ENCODE results near the gene UCKL1.
A peak's percentile ranks its signal among the peaks of the same experiment; 100 is the strongest.
"Not testable (repeated sequence)": the region's sequence is repeated elsewhere in the genome, so short reads cannot be mapped to it uniquely, and the experiment has no call there.

The UCKL1 gene

DNA sequence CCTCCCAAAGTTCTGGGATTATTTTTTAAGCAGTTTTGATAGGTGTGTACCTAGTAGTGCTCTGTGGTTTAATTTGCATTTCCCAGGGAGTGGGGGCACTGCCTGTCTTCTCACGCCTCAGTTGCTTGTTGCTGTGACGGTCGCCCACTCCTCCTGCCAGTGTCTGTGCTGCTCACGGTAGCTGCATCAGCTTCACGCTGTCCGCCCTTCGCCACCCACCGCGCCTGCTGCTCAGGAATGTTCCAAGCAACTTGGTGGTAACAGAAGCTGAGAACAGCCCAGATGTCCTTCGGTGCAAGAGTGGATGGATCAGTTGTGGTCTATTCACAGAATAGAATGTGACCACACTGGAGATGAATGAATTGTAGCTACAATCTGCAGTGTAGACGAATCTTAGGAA, 38.4 kb downstream of the UCKL1 start:
- no peak for DNase-seq

- not testable (repeated sequence) for DNase-seq
These were observed 39.8 kb downstream of the UCKL1 start for GRCh38 chr20:63916371-63916939.

- no peak for DNase-seq
These were observed 40.7 kb downstream of the UCKL1 start for GRCh38 chr20:63915471-63915870.

DNA sequence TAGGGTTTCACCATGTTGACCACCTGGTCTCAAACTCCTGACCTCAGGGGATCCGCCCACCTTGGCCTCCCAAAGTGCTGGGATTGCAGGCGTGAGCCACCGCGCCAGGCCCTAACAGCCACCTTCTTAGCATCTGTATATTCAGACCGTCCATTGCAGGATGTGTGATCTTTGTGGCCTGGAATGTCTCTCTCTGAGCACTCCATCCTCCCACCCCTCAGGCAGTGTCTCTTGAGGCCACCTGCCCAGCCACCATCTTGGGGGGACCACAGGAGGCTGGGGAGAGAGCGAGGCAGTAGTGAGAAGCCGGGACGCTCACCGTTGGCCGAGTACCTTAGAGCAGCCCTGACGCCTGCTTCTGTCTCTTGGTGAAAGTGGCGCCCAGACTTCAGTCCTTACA, 42.4 kb downstream of the UCKL1 start:
- DNase-seq, result no peak

- no peak for DNase-seq
These were observed 45.0 kb downstream of the UCKL1 start for GRCh38 chr20:63911176-63911575.

GRCh38 chr20:63908008-63908682, 48.1 kb downstream of the UCKL1 start:
- no peak for DNase-seq

DNA sequence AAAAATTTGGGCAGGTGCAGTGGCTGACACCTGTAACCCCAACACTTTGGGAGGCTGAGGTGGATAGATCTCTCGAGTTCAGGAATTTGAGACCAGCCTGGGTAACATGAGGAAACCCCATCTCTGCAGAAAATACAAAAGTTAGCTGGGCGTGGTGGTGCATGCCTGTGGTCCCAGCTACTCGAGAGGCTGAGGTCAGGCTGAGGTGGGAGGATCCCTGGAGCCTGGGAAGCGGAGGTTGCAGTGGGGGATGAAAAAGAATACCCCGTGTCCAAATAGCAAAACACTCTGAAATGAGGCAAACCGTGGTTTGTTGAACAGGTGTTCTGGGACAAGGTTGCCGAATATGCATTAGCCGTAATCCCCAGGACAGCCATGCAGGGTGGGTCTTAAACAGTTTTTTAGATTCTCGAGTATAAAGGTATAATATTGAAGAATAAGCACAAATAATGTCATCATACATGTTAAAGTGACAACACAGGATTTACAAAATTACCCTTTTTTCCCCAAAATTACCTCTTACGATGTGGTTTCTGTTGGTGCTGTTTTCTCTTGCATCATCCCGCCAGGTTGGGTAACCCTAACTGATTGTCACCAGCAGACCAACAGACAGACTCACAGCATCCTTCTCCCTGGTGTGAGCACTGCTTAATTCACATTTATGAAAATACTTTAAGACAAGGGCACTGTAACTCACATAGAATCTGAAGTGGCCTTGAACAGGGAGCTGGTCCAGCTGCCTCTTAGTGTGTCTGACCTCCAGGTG, 52.2 kb downstream of the UCKL1 start:
- no peak for DNase-seq

- no peak for DNase-seq
These were observed 55.8 kb downstream of the UCKL1 start for GRCh38 chr20:63900413-63900812.

DNA sequence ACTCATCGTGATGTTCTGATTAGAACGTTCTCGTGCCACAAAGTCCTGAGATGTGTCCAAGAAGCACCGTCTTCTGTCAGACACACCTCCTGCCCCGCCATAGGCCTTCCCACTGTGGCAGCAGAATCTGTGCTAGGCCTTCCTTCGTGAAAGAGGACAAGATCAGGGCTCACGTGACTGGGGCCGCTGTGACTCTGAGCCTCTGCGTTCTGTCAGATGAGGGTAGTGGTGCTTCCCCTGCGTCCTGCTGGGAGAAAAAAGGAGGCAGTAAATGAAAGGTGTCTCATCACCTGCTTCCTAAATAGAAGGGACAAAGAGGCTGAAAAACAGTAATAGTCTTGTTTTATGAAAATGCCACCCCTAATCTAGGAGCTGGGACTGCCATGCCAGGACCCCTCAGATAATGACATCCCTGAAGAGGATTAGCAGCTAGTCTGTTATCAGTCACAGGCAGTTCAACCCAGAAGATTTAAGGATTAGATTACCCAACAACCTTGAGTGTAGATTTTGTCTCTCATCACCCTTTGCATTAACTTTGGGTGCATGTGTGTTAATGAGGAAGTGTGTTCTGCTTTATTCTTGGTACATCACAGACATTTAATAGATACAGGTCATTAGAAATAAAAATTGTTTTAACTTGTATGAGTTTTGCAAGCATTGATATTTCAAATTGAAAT, 57.2 kb downstream of the UCKL1 start:
- no peak for DNase-seq

DNA sequence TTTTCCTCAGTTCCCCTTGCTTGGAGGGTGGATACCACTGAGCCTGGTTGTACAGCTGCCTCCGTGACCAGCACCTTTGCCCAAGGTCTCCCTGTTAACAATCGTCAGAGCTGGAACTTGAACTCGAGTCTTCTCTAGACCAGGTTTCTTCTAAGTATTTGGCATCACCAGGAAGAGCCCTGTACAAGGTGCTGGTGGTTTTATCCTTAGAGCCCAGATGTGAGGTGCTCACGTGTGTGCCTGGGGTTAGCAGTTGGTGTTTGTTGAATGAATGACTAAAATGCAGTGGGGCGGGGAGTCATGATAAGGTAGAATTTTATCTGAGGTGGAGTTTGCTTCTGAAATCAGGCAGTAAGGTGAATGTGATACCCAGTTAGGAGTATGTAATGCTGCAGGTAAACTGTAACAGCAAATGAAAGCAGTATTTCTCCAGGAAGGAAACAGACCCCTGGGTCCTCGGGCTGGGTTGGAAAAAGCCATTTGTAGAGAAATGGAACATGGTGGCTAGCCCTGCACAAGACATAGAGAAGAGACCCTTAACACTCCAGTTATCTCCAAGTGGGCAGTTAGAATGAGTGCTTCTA, 58.1 kb downstream of the UCKL1 start:
- DNase-seq, result no peak

- no peak for DNase-seq
These were observed 59.7 kb downstream of the UCKL1 start for GRCh38 chr20:63896264-63897105.

DNA sequence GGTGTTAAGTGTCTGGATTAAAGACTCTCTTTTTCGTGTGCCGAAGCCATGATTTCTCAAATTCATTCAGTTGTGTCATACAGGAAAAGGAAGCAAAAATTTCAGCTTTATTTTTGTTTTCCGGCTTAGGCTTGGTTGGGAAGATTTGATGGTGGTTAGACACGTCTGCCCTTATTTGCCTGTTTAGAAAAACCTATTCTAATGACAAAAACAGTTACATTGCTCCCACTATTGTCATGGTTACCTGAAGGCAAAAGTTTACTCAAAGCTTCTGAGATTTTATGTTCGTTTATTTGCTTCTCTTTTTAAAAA, 60.3 kb downstream of the UCKL1 start:
- no peak for DNase-seq

DNA sequence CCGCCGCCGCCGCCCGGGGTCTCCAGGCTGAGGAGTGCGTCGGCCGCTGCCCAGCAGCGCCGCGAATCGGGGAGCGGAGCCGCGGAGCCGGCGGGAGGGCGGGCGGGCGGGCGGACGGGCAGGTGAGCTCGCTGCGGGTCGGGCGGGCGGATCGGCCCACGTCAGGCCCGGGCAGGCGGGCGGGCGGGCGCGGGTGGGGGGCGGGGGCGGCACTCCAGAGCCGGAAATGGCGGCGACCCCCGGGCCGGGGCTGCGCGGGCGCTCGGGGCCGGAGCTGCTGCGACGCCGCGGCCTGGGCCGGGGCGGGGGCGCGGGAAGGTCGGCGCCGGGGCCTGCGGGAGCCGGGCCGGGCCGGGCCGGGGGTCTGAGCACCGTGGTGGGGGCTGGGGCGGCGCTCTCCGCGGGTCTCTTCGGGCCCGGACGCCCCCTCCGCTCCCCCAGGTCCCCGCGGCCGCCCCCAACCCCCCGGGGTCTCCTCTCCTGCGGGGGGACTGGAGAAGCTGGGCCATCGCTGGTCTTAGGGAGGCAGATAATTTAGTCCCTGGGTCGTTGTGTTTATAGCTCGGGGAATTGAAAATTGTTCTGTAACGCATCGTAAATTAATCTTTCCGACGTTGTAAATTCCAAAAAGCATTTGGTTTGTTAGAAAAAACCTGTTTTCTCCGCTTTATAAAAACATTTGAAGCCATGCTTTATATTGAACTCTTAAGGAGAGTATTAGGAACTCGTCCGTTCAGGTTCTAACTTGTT, 60.8 kb downstream of the UCKL1 start:
- no peak for DNase-seq

- peak; percentile 93 for DNase-seq
These were observed 61.6 kb downstream of the UCKL1 start, which contains the start of gene DNAJC5 for GRCh38 chr20:63894358-63895201. Gene DNAJC5 (plus strand): TSS chr20:63895126. CDS start chr20:63928346, 33,220 bp downstream.

- no peak for DNase-seq
These were observed 62.2 kb downstream of the UCKL1 start for GRCh38 chr20:63893999-63894357.

- DNase-seq, result no peak
These were observed 63.8 kb downstream of the UCKL1 start for GRCh38 chr20:63892402-63892801.

- DNase-seq, result no peak
These were observed 64.9 kb downstream of the UCKL1 start for GRCh38 chr20:63891061-63892002.

- DNase-seq, result no peak
These were observed 65.6 kb downstream of the UCKL1 start for GRCh38 chr20:63890616-63891015.

DNA sequence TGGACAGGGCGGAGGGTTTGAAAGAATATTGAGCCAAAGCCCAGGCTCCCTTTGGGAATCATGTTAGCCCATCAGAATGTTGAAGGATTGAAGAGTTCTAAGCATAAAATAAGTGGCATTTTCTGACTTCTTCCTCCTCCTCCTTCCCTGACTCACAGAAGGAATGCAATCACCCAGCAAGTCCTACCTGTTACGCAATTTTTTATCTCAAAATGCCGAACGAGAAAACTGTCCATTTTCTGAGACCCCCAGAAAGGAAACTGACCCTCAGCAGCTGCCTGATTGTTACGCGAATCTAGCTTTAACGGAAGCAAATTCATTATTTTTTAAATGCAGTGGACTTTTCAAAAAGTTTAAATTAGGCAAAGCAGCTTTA, 66.0 kb downstream of the UCKL1 start:
- DNase-seq, result no peak
